AG04450 (cell line): ENCODE measurements around the gene TMEM126A. TPM values are rescaled to one million over a fixed set of nuclear protein-coding genes. Genes with fewer than 3 reads are reported as not detected.

Experiments used
- CTCF ChIA-PET: fragments of 300-600, 350-600 bp; formaldehyde crosslinking; extraction: SDS; loops from one replicate; lab custom pipeline; 2022; ENCODE audit warnings: antibody characterized with exemption, inconsistent platforms; lab: Charles Lee
- POLR2A ChIA-PET: fragments of 350-600 bp; formaldehyde crosslinking; extraction: SDS; loops from one replicate; lab custom pipeline; 2021; ENCODE audit warnings: antibody characterized with exemption, inconsistent platforms; lab: Yijun Ruan, JAX
- DNase-seq: peaks from one replicate; pipeline ENCODE4 v3.0.0-alpha.2; 2011; ENCODE audit warnings: low read depth, low spot score
- H3K27ac ChIP-seq: one replicate; pipeline ENCODE4 v1.5.1; 2012; ENCODE audit warnings: low read depth, low read length, control low read depth
- H3K27me3 ChIP-seq: one replicate; pipeline ENCODE4 v1.6.0; 2012; ENCODE audit warnings: low read length; ENCODE audit not compliant: control insufficient read depth, insufficient read depth
- H3K4me3 ChIP-seq: 2 replicates; pipeline ENCODE4 v1.5.1; 2011; ENCODE audit warnings: mild to moderate bottlenecking, low read depth, low read length, control low read depth
- H3K9me3 ChIP-seq: 2 replicates; pipeline ENCODE4 v1.5.1; 2012; ENCODE audit warnings: low read length; ENCODE audit not compliant: control insufficient read depth, insufficient read depth
- CTCF ChIP-seq: IDR thresholded peaks from 2 replicates; pipeline ENCODE4 v1.5.1; 2011; ENCODE audit warnings: low read depth, low read length, control low read depth, inconsistent platforms
- polyA plus RNA-seq: library from polyadenylated mRNA; depleted of rRNA; stranded (reverse); fragments of >200 nt; gene quantifications from 2 replicates; pipeline ENCODE4 v1.2.3, GENCODE V29; 2011

Gene TMEM126A
- polyA plus RNA-seq, 1 experiment, result 104 TPM

- H3K4me3 ChIP-seq, result no peak overlapping the region
- TF ChIP-seq CTCF, result no peak
- no peak overlapping the region for H3K27ac ChIP-seq
- no peaks in the 10 kb centered on the region for H3K27me3 ChIP-seq
- peaks cover 5% of the 10 kb centered on the region; the same call in 1 of the 2 replicates for H3K9me3 ChIP-seq
- ChIA-PET POLR2A (no interaction called here), CTCF (no interaction called here)
- no peak for DNase-seq
These were observed 24.5 kb downstream of the TMEM126A start for GRCh38 chr11:85672105-85672902.

- Histone ChIP-seq H3K27me3 (no peaks in the 10 kb centered on the region), H3K4me3 (no peak overlapping the region), H3K9me3 (peaks cover 5% of the 10 kb centered on the region; the same call in 1 of the 2 replicates), H3K27ac (no peak overlapping the region)
- no peak for DNase-seq
- CTCF ChIA-PET, result no interaction called here
- POLR2A ChIA-PET, result no interaction called here
- TF ChIP-seq CTCF, result no peak
These were observed 25.6 kb downstream of the TMEM126A start for GRCh38 chr11:85673393-85673792.

- no peaks in the 10 kb centered on the region for H3K27me3 ChIP-seq
- H3K9me3 ChIP-seq, result no peaks in the 10 kb centered on the region
- H3K4me3 ChIP-seq, result no peak overlapping the region
- POLR2A ChIA-PET, result no interaction called here
- CTCF ChIA-PET, result no interaction called here
- H3K27ac ChIP-seq, result no peak overlapping the region
- no peak for DNase-seq
- no peak for TF ChIP-seq CTCF
These were observed 31.8 kb downstream of the TMEM126A start for GRCh38 chr11:85679576-85679975.

- POLR2A ChIA-PET, result no interaction called here
- Histone ChIP-seq H3K9me3 (no peaks in the 10 kb centered on the region), H3K4me3 (no peak overlapping the region), H3K27me3 (no peaks in the 10 kb centered on the region), H3K27ac (no peak overlapping the region)
- CTCF ChIA-PET, result interaction anchor here (1.7 kb wide), 1 partner anchor 14 kb away, joined by 4 read pairs; no protein-coding TSS in a partner anchor
- DNase-seq, result no peak
- TF ChIP-seq CTCF, result no peak
These were observed 33.1 kb downstream of the TMEM126A start for GRCh38 chr11:85680897-85681296.
